ENCODE data around the gene HS3ST2.

Gene HS3ST2

GRCh38 chr16:22857296-22858025 is 43.5 kb downstream of the HS3ST2 start:
- no peak for DNase-seq (ENCODE audit: extremely low read depth, low read depth)
- no peak for TF ChIP-seq CTCF (IDR thresholded peaks at IDR 0.05; ENCODE audit: low read depth, low read length)

GRCh38 chr16:22859925-22860324 is 46.0 kb downstream of the HS3ST2 start:
- TF ChIP-seq CTCF (IDR thresholded peaks at IDR 0.05; ENCODE audit: low read depth, low read length): no peak
- no peak for DNase-seq (ENCODE audit: extremely low read depth, low read depth)

GRCh38 chr16:22861580-22861979 is 47.6 kb downstream of the HS3ST2 start:
- TF ChIP-seq CTCF (IDR thresholded peaks at IDR 0.05; ENCODE audit: low read depth, low read length): no peak
- DNase-seq (ENCODE audit: extremely low read depth, low read depth): no peak

GRCh38 chr16:22862046-22862445 is 48.1 kb downstream of the HS3ST2 start:
- TF ChIP-seq CTCF (IDR thresholded peaks at IDR 0.05; ENCODE audit: low read depth, low read length): no peak

GRCh38 chr16:22864375-22864774 is 50.4 kb downstream of the HS3ST2 start:
- TF ChIP-seq CTCF (IDR thresholded peaks at IDR 0.05; ENCODE audit: low read depth, low read length): no peak
- no peak for DNase-seq (ENCODE audit: extremely low read depth, low read depth)

More at GRCh38 chr16:22862046-22862445, 48.1 kb downstream of the HS3ST2 start:
- no peak for DNase-seq (ENCODE audit: extremely low read depth, low read depth)

- DNase-seq (ENCODE audit: extremely low read depth, low read depth): no peak
- TF ChIP-seq CTCF (IDR thresholded peaks at IDR 0.05; ENCODE audit: low read depth, low read length): no peak
These were observed 54.7 kb downstream of the HS3ST2 start for GRCh38 chr16:22868593-22869224.

GRCh38 chr16:22871861-22872260 is 57.9 kb downstream of the HS3ST2 start:
- no peak for DNase-seq (ENCODE audit: extremely low read depth, low read depth)
- no peak for TF ChIP-seq CTCF (IDR thresholded peaks at IDR 0.05; ENCODE audit: low read depth, low read length)
